Lung (tissue), 12 donors: ENCODE results near the gene NUCB1. TPM values are rescaled to one million over a fixed set of nuclear protein-coding genes. Genes with fewer than 3 reads are reported as not detected.
"Not testable (repeated sequence)": the region's sequence is repeated elsewhere in the genome, so short reads cannot be mapped to it uniquely, and the experiment has no call there.

Experiments
- ATAC-seq: fragments of 200-7000 bp; cut with Tn5 transposase; one replicate; pipeline ENCODE4 v1.9.1; 2020; ENCODE audit warnings: moderate number of reproducible peaks; ENCODE audit not compliant: insufficient read depth, low FRiP score
- DNase-seq, 3 donors: peaks; one replicate each; pipeline ENCODE4 v3.0.0-alpha.2; 2013 to 2017
- H3K27ac ChIP-seq, 2 donors: one replicate each; pipeline ENCODE4 v1.5.1; 2013; ENCODE audit warnings: mild to moderate bottlenecking in 2 of 2, moderate library complexity in 2 of 2, control low read depth in 1 of 2, inconsistent platforms in 1 of 2, low read depth in 1 of 2, low read length in 1 of 2
- H3K27me3 ChIP-seq, 3 donors: one replicate each; pipeline ENCODE4 v1.5.1; 2013; ENCODE audit warnings: low read length in 2 of 3; ENCODE audit not compliant: control insufficient read depth in 3 of 3, insufficient read depth in 3 of 3
- H3K36me3 ChIP-seq, 4 donors: one replicate each; pipeline ENCODE4 v1.5.1; 2013; ENCODE audit warnings: low read length in 4 of 4, mild to moderate bottlenecking in 1 of 4, moderate library complexity in 1 of 4; ENCODE audit not compliant: control insufficient read depth in 4 of 4, insufficient read depth in 4 of 4
- H3K4me1 ChIP-seq, 5 donors: one replicate each; pipeline ENCODE4 v1.5.1; 2013; ENCODE audit warnings: low read length in 5 of 5, mild to moderate bottlenecking in 2 of 5, moderate library complexity in 1 of 5; ENCODE audit not compliant: control insufficient read depth in 5 of 5, insufficient read depth in 5 of 5
- H3K4me3 ChIP-seq: one replicate; pipeline ENCODE4 v1.5.1; 2013; ENCODE audit warnings: mild to moderate bottlenecking, control low read depth, moderate library complexity
- H3K9ac ChIP-seq, 2 donors: one replicate each; pipeline ENCODE4 v1.5.1; 2013; ENCODE audit warnings: low read length in 2 of 2, control low read depth in 1 of 2; ENCODE audit not compliant: insufficient read depth in 1 of 2
- H3K9me3 ChIP-seq, 4 donors: one replicate each; pipeline ENCODE4 v1.5.1; 2013; ENCODE audit warnings: low read length in 3 of 4, mild to moderate bottlenecking in 1 of 4, moderate library complexity in 1 of 4; ENCODE audit not compliant: control insufficient read depth in 4 of 4, insufficient read depth in 3 of 4
- WGBS, 2 donors: extraction: QIAGEN DNeasy Blood & Tissue Kit; methylation state at CpG; one replicate each; pipeline ENCODE4 v1.1.7; 2013; 5-methylcytosine and 5-hydroxymethylcytosine counted together
- polyA plus RNA-seq, 2 donors: library from polyadenylated mRNA; stranded (reverse); fragments of 200-250 nt; gene quantifications; one replicate each; pipeline ENCODE4 v1.2.1, GENCODE V29; 2013
- total RNA-seq, 2 donors: library from RNA; depleted of rRNA in 1 of 2; stranded (reverse); fragments of >200 nt in 1 of 2; gene quantifications; one replicate each; pipeline ENCODE4 v1.2.1, GENCODE V29; 2014 to 2021
- TF ChIP-seq, protein P1 (sequence below): IDR thresholded peaks from 2 replicates; pipeline ENCODE4 v1.5.1; 2012; ENCODE audit warnings: mild to moderate bottlenecking; ENCODE audit errors: control extremely low read depth, extremely low read depth
- donor health status: control.
- donor health status: control.
- donor health status: Bipolar disorder and iron deficiency.
- donor health status: healthy.
- donor health status: DM: yes; HTN: yes; CAD: no.

Gene NUCB1
- total and polyA plus RNA-seq, 4 donors: 214 to 367 (median 354) TPM

DNA sequence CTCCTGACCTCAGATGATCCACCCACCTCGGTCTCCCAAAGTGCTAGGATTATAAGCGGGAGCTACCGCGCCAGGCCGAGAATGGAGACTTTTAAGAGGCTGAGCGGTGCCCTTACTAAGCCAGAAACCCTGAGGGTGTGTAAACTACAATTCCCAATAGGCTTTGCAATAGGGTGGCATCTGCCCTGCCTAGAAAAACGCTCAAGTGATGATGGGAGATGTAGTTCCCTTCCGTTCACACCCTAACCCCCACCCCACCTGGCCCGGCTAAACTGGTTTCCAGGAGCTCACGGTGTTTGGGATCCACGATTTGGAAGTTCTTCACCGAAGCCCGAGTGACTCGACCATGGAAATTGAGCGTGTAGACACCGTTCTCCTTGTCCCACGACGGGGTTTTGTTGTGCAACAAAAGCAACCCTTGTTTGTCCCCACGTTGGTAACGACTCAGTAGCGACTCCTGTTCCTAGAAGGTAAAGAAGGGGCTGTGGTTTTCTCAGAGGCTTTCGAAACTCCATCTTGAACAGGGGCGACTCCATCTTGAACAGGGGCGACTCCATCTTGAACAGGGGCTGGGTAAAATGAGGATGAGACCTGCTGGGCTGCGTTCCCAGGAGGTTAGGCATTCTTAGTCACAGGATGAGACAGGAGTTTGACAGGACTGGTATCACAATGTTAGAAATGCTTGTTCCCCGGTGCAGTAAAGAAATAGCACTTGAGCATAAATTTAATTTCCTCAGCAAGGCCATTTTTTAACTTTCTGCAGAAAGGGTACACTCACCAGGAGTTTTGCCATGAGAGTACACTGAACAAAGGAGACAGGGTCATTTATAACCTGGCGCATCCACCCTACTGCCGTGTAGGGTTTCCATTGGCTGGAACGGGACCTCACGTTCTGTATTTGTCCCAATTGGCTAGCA is 18.1 kb upstream of the NUCB1 start:
- H3K36me3 ChIP-seq: peaks cover 0 to 10% (median 5%) of the 10 kb centered on the region in 4 donors
- no peaks in the 10 kb centered on the region for H3K9me3 ChIP-seq
- H3K4me3 ChIP-seq: no peak overlapping the region
- no peak for DNase-seq
- WGBS, 2 donors: 77 to 81% methylated on average over 30 of the region's 30 CpGs
- no peak overlapping the region for H3K9ac ChIP-seq
- H3K27me3 ChIP-seq: no peaks in the 10 kb centered on the region
- H3K27ac ChIP-seq: no peak overlapping the region
- ATAC-seq: no peak
- peaks cover 0 to 5% (median 0%) of the 10 kb centered on the region in 5 donors for H3K4me1 ChIP-seq
- TF ChIP-seq, protein P1, sequence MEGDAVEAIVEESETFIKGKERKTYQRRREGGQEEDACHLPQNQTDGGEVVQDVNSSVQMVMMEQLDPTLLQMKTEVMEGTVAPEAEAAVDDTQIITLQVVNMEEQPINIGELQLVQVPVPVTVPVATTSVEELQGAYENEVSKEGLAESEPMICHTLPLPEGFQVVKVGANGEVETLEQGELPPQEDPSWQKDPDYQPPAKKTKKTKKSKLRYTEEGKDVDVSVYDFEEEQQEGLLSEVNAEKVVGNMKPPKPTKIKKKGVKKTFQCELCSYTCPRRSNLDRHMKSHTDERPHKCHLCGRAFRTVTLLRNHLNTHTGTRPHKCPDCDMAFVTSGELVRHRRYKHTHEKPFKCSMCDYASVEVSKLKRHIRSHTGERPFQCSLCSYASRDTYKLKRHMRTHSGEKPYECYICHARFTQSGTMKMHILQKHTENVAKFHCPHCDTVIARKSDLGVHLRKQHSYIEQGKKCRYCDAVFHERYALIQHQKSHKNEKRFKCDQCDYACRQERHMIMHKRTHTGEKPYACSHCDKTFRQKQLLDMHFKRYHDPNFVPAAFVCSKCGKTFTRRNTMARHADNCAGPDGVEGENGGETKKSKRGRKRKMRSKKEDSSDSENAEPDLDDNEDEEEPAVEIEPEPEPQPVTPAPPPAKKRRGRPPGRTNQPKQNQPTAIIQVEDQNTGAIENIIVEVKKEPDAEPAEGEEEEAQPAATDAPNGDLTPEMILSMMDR: no peak

DNA sequence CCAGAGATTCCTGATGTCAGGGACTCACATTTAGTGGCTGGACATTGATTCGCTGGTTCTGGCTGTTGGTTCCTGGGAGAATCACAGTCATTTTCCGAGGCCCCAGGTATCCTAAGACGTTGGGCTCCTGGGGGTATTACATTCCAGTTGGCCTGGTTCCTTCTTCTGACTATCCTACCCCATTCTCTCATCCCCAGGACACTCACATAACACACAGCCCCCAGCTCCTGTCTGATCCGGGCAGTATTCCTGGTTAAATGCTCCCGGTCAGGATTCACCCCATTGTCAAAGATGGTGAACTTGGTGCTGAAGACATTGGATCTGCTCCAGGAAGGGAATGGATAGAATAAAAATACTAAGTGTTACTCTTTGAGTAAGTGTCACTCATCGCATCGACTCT is 16.4 kb upstream of the NUCB1 start:
- TF ChIP-seq, protein P1: no peak

DNA sequence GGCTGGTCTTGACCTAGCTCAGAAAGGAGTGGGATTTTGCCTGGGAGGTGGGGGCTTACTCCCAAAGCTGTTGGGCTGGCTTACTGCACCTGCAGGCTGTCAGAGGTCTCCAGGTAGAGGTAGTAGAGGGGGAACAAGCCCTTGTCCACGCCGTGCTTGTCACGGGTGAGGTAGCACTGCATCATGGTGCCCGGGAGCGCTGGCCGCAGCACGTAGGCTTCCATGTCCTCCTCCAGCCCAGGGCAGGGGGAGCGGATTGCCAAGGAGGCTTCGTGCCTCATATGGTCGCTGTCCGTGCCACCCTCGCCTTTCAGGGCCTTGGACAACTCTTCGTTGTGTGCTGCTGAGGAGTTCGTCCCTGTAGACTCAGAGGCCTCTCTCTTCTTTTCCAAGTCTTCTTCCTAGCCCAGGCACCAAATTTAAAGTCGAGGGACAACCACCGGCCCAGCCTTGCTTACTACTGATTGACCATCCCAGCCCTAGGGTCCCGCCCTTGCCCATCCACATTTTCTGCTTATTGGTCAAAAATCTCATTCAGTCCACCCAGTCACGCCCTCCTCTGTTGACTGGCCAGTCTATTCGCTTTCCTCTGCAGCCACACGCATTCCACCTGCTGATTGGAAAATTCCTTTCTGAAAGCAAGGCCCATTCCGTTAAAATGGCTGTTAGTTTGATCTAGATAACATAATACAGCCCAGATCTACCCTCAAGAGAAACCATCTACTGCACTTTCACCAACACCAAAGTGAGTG is 12.1 kb upstream of the NUCB1 start:
- 95 to 96% methylated on average over 21 of the region's 21 CpGs for WGBS, 2 donors
- ATAC-seq: no peak
- Histone ChIP-seq H3K9ac (no peak overlapping the region), H3K27me3 (no peaks in the 10 kb centered on the region), H3K4me3 (no peak overlapping the region), H3K36me3 (no peaks in the 10 kb centered on the region), H3K27ac (no peak overlapping the region), H3K9me3 (no peaks in the 10 kb centered on the region), H3K4me1 (peaks cover 0 to 1% (median 0%) of the 10 kb centered on the region in 5 donors)
- no peak for DNase-seq
- TF ChIP-seq, protein P1: no peak

More for the DNA sequence above, 16.4 kb upstream of the NUCB1 start:
- no peak for ATAC-seq
- no peak for DNase-seq
- 95 to 97% methylated on average over 7 of the region's 7 CpGs for WGBS, 2 donors
- Histone ChIP-seq H3K4me3 (no peak overlapping the region), H3K36me3 (peaks cover 0 to 3% (median 0%) of the 10 kb centered on the region in 4 donors), H3K27me3 (no peaks in the 10 kb centered on the region), H3K9ac (no peak overlapping the region), H3K27ac (no peak overlapping the region), H3K9me3 (no peaks in the 10 kb centered on the region), H3K4me1 (no peaks in the 10 kb centered on the region)

DNA sequence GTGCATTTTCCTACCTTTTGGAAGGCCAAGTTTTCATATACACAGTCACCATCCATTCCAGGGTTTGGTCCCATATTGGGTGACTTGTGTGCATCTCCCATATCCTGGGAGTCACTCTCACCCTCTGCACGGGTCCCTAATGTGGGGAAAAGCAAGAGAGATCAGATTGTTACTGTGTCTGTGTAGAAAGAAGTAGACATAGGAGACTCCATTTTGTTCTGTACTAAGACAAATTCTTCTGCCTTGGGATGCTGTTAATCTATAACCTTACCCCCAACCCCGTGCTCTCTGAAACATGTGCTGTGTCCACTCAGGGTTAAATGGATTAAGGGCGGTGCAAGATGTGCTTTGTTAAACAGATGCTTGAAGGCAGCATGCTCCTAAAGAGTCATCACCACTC is 10.6 kb upstream of the NUCB1 start:
- not testable (repeated sequence) for DNase-seq, H3K27me3 ChIP-seq, H3K27ac ChIP-seq, H3K9me3 ChIP-seq, H3K9ac ChIP-seq, H3K36me3 ChIP-seq, H3K4me1 ChIP-seq, H3K4me3 ChIP-seq, ATAC-seq
- 76 to 87% methylated on average over 1 of the region's 3 CpGs for WGBS, 2 donors
